Cardiac septum (tissue), 1 donor: Measurements from ENCODE around the gene MORC2. TPM values are rescaled to one million over a fixed set of nuclear protein-coding genes. Genes with fewer than 3 reads are reported as not detected.
A peak's percentile ranks its signal among the peaks of the same experiment; 100 is the strongest.

ENCODE experiments used
- DNase-seq: peaks from one replicate; pipeline ENCODE4 v3.0.0-alpha.2; 2020; ENCODE audit warnings: low spot score
- intact Hi-C: fragments of 100-400 bp; cut with DNase I; formaldehyde crosslinking; loops from one replicate; pipeline ENCODE4 v1.14.0; 2022
- total RNA-seq: library from RNA; stranded (reverse); fragmentation: NEBNext Ultra II Directional; extraction: Animal tissue kit (Norgen Biotek cat#: 25700); gene quantifications from one replicate; pipeline ENCODE4 v1.2.1, GENCODE V29; 2021
- donor health status: DM: no; HTN: no; CAD: no.

MORC2 gene
- total RNA-seq, 1 donor from 2014 or later: 20.6 TPM

DNA sequence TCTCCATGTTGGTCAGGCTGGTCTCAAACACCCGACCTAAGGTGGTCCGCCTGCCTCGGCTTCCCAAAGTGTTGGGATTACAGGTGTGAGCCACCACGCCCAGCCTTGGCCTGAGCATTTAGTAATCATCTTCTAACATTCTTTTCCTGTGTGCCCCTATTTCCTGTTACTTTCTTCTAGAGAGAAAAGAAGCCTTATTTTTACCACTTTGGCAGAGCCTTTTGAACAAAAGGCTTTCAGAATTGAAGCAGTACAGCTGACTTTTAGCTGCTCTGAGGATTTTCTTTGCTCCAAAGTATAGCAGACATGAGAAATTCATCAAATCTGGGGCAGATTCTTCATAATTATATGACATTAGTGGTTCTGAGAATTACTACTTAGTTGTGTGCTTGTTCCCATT is 13.4 kb downstream of the MORC2 start:
- intact Hi-C loops: no loop called here
- DNase-seq: no peak

- intact Hi-C loops: no loop called here
- no peak for DNase-seq
These were observed 15.4 kb downstream of the MORC2 start for GRCh38 chr22:30953206-30953605.

DNA sequence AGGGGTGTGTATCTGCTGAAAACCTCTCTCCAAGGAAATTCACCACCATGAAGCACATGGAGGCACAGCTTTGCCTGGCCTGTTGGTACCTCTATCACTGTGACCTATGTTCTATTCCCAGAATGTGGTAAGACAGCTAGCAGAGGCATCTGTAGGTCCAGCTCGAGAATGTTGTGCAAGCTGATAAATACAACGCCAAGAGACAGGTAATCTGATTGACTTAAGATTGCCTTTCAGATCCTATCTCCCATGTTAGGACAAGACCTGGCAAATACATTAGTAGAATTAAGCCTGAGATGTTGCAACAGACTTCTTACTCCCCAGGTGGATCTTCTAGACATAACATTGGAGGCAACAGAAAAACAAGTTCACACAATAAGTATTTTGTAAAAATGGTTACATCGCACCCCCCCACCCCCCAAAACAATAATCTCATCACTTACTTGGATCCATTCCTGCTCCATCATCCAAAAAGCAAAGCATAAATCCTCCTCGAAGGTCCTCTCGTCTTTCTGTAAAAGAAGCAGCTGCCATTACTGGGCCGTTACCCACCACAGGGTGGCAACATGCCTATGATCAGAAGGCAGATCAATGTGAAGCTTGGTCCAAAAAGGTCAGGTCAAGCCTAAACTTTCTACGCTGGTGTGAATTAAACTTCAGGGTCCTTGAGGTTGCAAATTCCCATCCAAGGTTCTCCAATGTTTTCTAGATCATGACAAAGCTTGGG is 18.5 kb downstream of the MORC2 start:
- no peak for DNase-seq
- intact Hi-C loops: loop anchor here (2.0 to 10.0 kb wide), 3 partner anchors 157 to 275 kb away; partner anchors contain the start of gene SELENOM

DNA sequence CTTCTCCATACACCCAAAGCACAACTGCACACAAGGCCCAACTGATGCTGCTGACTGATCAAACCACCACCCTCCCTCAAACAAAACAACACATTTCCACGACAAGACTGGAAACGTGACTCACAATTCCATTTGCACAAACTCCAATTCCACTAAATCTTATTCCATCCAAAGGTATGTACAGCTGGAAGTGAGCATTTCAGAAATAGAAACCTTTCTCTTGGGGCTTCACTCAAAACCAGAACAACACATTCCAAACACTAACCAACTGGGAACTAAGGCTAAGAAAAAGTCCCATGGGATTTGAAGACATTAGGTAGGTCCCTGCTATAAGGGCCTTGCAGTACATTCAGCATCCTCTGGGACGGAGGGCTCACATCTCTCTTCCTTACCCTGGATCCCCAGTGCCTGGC is 19.6 kb downstream of the MORC2 start:
- intact Hi-C loops: loop anchor here (2.0 to 10.0 kb wide), 3 partner anchors 158 to 276 kb away; partner anchors contain the start of gene SELENOM

DNA sequence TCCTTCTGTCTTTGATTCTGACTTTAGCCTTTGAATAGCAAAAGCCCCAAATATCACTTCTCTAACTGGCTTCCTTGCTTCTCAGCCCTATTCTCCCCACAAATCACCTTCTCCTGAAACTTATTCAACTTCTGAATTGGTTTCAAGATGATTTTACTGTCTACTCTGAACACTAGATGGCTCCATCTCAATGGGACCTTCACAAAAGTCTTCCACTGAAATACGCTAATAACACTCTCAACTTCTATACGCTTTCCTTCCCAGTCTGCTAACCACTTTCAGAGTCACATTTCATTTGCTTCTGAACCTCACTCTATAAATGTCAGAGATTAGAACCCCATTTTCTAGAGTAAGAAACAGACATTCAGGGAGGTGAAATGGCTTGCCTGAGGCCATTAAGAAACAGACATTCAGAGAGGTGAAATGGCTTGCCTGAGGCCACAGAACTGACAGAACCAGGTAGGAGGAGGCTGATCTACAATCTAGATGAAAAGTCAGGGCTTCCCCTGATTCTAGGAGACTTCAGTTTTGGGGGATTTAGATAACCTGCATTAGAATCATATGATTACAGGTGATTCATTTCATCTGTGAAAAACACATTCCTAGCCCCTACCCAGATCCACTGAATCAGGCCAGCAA is 20.6 kb downstream of the MORC2 start:
- intact Hi-C loops: loop anchor here (1.0 to 10.0 kb wide), 4 partner anchors 138 to 277 kb away; partner anchors contain the start of gene SELENOM
- no peak for DNase-seq

More for the DNA sequence above, 19.6 kb downstream of the MORC2 start:
- DNase-seq: no peak

- peak; percentile 83 for DNase-seq
- intact Hi-C loops: loop anchor here (1.0 to 10.0 kb wide), 3 partner anchors 139 to 278 kb away; partner anchors contain the start of gene SELENOM
These were observed 21.3 kb downstream of the MORC2 start for GRCh38 chr22:30947173-30947815.

- intact Hi-C loops: loop anchor here (5.0 to 10.0 kb wide), 2 partner anchors 161 to 278 kb away; partner anchors contain the start of gene SELENOM
- DNase-seq: no peak
These were observed 22.2 kb downstream of the MORC2 start for GRCh38 chr22:30946354-30946753.

DNA sequence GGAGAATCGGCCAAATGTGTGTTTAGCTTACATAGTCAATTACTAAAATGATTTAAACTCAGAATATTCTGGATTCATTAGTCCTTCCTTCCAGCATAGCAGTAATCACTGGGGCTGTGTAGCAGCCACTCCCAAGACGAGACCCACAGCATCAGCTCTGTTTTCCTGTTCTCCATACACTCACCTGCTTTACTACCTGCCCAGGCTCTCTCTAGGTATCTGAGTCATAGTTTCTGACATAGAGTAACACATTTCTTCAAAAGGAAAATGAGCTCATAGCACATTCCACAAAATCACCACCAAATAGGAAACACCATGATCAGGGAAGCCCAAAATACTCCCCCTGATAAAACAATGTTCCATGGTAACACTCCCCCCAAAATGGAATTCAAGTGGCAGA is 22.9 kb downstream of the MORC2 start:
- no peak for DNase-seq
- intact Hi-C loops: loop anchor here (5.0 to 10.0 kb wide), 2 partner anchors 162 to 279 kb away; partner anchors contain the start of gene SELENOM

- DNase-seq: no peak
- intact Hi-C loops: loop anchor here (5.0 to 10.0 kb wide), 2 partner anchors 162 to 280 kb away; partner anchors contain the start of gene SELENOM
These were observed 23.6 kb downstream of the MORC2 start for GRCh38 chr22:30944986-30945385.

DNA sequence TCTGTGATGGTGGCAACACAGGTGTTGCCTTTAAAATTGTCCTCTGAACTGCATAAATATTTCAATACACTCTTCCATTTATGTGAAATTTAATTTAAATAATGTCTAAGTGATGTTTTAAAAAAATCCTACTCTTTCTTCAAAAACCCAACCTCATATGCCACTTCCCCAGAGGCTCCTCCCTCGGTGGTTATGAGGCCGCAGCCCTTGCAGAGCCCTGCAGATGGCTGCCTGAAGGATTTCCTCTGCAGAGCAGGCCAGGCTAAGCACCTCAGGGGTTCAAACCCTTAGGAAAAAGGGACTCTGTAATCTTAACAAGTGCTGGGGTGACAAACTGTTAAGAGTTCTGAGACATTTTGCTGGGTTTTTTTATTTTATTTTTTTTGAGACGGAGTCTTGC is 25.2 kb downstream of the MORC2 start:
- no peak for DNase-seq
- intact Hi-C loops: loop anchor here (10.0 kb wide), 1 partner anchor 281 kb away; no protein-coding TSS in a partner anchor

- intact Hi-C loops: loop anchor here (10.0 kb wide), 1 partner anchor 283 kb away; no protein-coding TSS in a partner anchor
These were observed 27.2 kb downstream of the MORC2 start for GRCh38 chr22:30941363-30941740.

DNA sequence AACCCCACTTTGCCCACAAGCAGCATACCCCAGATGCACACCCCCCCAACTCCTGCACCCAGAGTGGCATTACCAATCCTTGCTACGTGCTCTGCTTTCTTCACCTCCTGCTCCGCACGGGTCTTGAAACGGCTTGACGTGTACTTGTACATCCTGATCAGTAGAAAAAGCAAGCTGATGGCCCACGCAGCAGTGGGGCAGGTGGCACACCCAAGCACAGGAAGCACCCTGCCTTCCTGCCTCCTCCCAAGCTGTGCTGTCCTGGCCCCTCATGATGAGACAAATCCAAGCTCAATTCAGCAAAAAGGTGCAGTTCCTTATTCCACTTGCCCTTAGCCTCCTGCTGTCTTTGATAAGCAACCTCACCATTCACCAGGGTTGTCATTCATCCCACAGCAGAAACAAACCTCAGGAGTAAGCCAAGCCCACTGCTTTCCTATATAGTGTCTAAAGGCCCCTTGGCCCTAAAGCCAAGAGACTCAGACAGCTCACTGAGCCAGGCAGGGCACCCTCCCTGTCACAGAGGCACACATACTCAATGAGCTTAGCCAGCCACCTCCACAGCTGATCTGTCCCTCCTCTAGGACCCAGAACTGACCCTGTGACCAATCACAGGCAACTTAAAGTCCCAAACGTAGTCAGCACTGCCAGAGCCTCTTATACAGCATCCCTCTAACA is 27.8 kb downstream of the MORC2 start:
- intact Hi-C loops: loop anchor here (10.0 kb wide), 1 partner anchor 284 kb away; no protein-coding TSS in a partner anchor
- no peak for DNase-seq

More at GRCh38 chr22:30941363-30941740, 27.2 kb downstream of the MORC2 start:
- no peak for DNase-seq

GRCh38 chr22:30934053-30934452 is 34.5 kb downstream of the MORC2 start:
- intact Hi-C loops: no loop called here
- no peak for DNase-seq

- no peak for DNase-seq
- intact Hi-C loops: no loop called here
These were observed 35.1 kb downstream of the MORC2 start for GRCh38 chr22:30933457-30933856.

- no peak for DNase-seq
- intact Hi-C loops: no loop called here
These were observed 35.9 kb downstream of the MORC2 start for GRCh38 chr22:30932661-30933060.

GRCh38 chr22:30931541-30932300 is 36.9 kb downstream of the MORC2 start:
- DNase-seq: no peak

GRCh38 chr22:30930228-30930627 is 38.3 kb downstream of the MORC2 start:
- intact Hi-C loops: no loop called here

More at GRCh38 chr22:30931541-30932300, 36.9 kb downstream of the MORC2 start:
- intact Hi-C loops: no loop called here

GRCh38 chr22:30928401-30928800 is 40.2 kb downstream of the MORC2 start:
- intact Hi-C loops: no loop called here
- peak; percentile 20 for DNase-seq

More at GRCh38 chr22:30930228-30930627, 38.3 kb downstream of the MORC2 start:
- DNase-seq: no peak
